ENCODE results near the gene POLR3F. TPM values are rescaled to one million over a fixed set of nuclear protein-coding genes. Genes with fewer than 3 reads are reported as not detected.
A peak's percentile ranks its signal among the peaks of the same experiment; 100 is the strongest.

POLR3F gene
- total RNA-seq, 1 donor from 2014 or later, result 12.2 TPM

GRCh38 chr20:18456600-18456999 lies 10.6 kb upstream of the POLR3F start:
- H3K9me3 Mint-ChIP-seq (ENCODE audit: unreplicated experiment), result no peaks in the 10 kb centered on the region
- DNase-seq (ENCODE audit: low spot score), result no peak
- H3K4me3 Mint-ChIP-seq (ENCODE audit: unreplicated experiment), result no peak overlapping the region
- peaks cover 1% of the 10 kb centered on the region for H3K27me3 Mint-ChIP-seq (ENCODE audit: unreplicated experiment)
- H3K36me3 Mint-ChIP-seq (ENCODE audit: low read depth, unreplicated experiment), result no peaks in the 10 kb centered on the region
- no peak for TF ChIP-seq CTCF (IDR thresholded peaks at IDR 0.05; ENCODE audit: unreplicated experiment)
- H3K27ac Mint-ChIP-seq (ENCODE audit: unreplicated experiment), result no peak overlapping the region
- H3K4me1 Mint-ChIP-seq (ENCODE audit: unreplicated experiment), result no peaks in the 10 kb centered on the region

DNA sequence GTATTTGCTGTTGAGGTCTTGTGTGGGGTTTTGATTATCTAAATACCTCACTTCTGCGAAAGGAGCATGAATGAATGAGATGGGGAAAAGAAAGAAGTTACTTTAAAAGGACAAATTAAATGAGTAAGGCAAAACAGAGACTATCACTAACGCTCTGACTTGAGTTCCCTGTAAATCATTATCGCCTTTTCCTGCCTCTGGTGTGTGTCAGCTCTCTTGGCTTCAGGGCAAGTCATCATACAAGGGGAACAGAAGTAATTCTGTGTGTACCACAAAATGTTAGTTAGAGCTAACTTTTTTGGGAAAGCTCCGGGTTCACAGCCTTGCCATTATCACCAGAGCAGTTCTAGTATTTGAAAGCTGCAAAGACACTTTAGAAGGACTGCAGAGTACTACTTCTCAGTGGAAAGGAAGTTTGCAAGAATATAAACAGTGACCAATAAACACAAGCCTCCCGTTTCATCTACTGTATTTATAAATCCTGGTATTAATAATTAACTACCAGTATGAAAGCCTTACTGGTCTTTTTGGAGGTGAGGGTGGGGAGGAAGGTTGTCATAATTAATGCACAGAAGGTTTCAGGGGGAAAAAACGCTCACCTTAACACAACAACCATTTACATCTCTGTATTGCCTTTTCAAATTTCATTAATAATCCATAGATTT lies 1.5 kb upstream of the POLR3F start:
- no peaks in the 10 kb centered on the region for H3K36me3 Mint-ChIP-seq (ENCODE audit: low read depth, unreplicated experiment)
- H3K4me1 Mint-ChIP-seq (ENCODE audit: unreplicated experiment), result peaks cover 16% of the 10 kb centered on the region
- no peaks in the 10 kb centered on the region for H3K27me3 Mint-ChIP-seq (ENCODE audit: unreplicated experiment)
- H3K9me3 Mint-ChIP-seq (ENCODE audit: unreplicated experiment), result no peaks in the 10 kb centered on the region
- no peak for DNase-seq (ENCODE audit: low spot score)
- H3K27ac Mint-ChIP-seq (ENCODE audit: unreplicated experiment), result no peak overlapping the region
- no peak for TF ChIP-seq CTCF (IDR thresholded peaks at IDR 0.05; ENCODE audit: unreplicated experiment)
- H3K4me3 Mint-ChIP-seq (ENCODE audit: unreplicated experiment), result peak overlapping the region; percentile 97

- H3K4me3 Mint-ChIP-seq (ENCODE audit: unreplicated experiment), result peak overlapping the region; percentile 97
- H3K27ac Mint-ChIP-seq (ENCODE audit: unreplicated experiment), result peak overlapping the region; percentile 79
- H3K9me3 Mint-ChIP-seq (ENCODE audit: unreplicated experiment), result no peaks in the 10 kb centered on the region
- DNase-seq (ENCODE audit: low spot score), result no peak
- no peaks in the 10 kb centered on the region for H3K27me3 Mint-ChIP-seq (ENCODE audit: unreplicated experiment)
- TF ChIP-seq CTCF (IDR thresholded peaks at IDR 0.05; ENCODE audit: unreplicated experiment), result no peak
- H3K4me1 Mint-ChIP-seq (ENCODE audit: unreplicated experiment), result peaks cover 16% of the 10 kb centered on the region
- H3K36me3 Mint-ChIP-seq (ENCODE audit: low read depth, unreplicated experiment), result no peaks in the 10 kb centered on the region
Observed at GRCh38 chr20:18466574-18466893, 656 bp upstream of the POLR3F start.

DNA sequence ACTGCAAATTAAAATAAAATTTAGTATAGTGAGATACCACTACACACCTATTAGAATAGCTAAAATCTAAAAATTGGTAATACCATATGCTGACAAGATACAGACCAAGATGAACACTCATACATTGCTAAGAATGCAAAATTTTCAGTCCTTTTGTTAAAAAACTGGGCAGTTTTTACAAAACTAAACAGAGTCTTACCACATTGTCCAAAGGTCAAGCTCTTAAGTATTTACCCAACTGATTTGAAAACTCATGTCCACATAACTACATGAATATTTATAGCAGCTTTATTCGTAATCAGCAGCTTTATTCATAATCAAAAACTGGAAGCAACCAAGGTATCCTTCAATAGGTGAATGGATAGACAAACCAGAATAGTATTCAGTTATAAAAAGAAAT lies 10.0 kb downstream of the POLR3F start:
- H3K9me3 Mint-ChIP-seq (ENCODE audit: unreplicated experiment), result no peaks in the 10 kb centered on the region
- H3K36me3 Mint-ChIP-seq (ENCODE audit: low read depth, unreplicated experiment), result peaks cover 19% of the 10 kb centered on the region
- TF ChIP-seq CTCF (IDR thresholded peaks at IDR 0.05; ENCODE audit: unreplicated experiment), result no peak
- no peak overlapping the region for H3K4me3 Mint-ChIP-seq (ENCODE audit: unreplicated experiment)
- H3K4me1 Mint-ChIP-seq (ENCODE audit: unreplicated experiment), result no peaks in the 10 kb centered on the region
- peaks cover 1% of the 10 kb centered on the region for H3K27me3 Mint-ChIP-seq (ENCODE audit: unreplicated experiment)
- no peak overlapping the region for H3K27ac Mint-ChIP-seq (ENCODE audit: unreplicated experiment)
- DNase-seq (ENCODE audit: low spot score), result no peak

DNA sequence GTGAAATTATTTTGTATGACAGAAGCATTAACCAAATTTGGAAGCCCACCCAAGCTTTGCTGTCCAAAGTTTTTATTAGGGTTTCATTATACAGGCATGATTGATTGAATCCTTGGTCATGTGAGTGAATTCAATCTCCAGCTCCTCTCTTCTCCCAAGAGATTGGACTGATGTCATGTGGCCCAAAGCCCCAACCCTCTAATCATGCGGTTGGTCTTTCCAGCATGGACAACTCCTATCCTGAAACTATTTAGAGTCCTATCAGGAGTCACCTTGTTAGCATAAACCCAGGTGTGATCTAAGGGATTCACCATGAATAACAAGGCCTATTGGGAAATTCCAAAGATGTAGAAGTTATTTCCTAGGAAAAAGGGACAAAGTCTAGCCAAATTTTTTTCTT lies 10.6 kb downstream of the POLR3F start:
- peaks cover 26% of the 10 kb centered on the region for H3K36me3 Mint-ChIP-seq (ENCODE audit: low read depth, unreplicated experiment)
- H3K27ac Mint-ChIP-seq (ENCODE audit: unreplicated experiment), result no peak overlapping the region
- DNase-seq (ENCODE audit: low spot score), result no peak
- no peak overlapping the region for H3K4me3 Mint-ChIP-seq (ENCODE audit: unreplicated experiment)
- no peak for TF ChIP-seq CTCF (IDR thresholded peaks at IDR 0.05; ENCODE audit: unreplicated experiment)
- H3K4me1 Mint-ChIP-seq (ENCODE audit: unreplicated experiment), result no peaks in the 10 kb centered on the region
- no peaks in the 10 kb centered on the region for H3K9me3 Mint-ChIP-seq (ENCODE audit: unreplicated experiment)
- peaks cover 1% of the 10 kb centered on the region for H3K27me3 Mint-ChIP-seq (ENCODE audit: unreplicated experiment)

Data from endothelial cell (in vitro differentiated cells).